Vagina (tissue), 2 donors: ENCODE data around the gene TTR. TPM values are rescaled to one million over a fixed set of nuclear protein-coding genes. Genes with fewer than 3 reads are reported as not detected.

Source experiments
- DNase-seq, 2 donors: peaks; one replicate each; pipeline ENCODE4 v3.0.0-alpha.2; 2017; ENCODE audit errors: extremely low spot score in 2 of 2
- H3K27ac ChIP-seq: fragments of 200-600 bp; sonication (generic); one replicate; pipeline ENCODE4 v1.5.1; 2019
- H3K27me3 ChIP-seq: fragments of 200-600 bp; sonication (generic); one replicate; pipeline ENCODE4 v1.5.1; 2019
- H3K36me3 ChIP-seq, 2 donors: fragments of 200-600 bp; sonication (generic); one replicate each; pipeline ENCODE4 v1.5.1; 2017 to 2019
- H3K4me1 ChIP-seq: fragments of 200-600 bp; sonication (generic); one replicate; pipeline ENCODE4 v1.5.1; 2019
- H3K4me3 ChIP-seq, 2 donors: fragments of 200-600 bp; sonication (generic); 1 replicate in 1 of 2; 2 replicates in 1 of 2; pipeline ENCODE4 v1.5.1; 2016 to 2019
- H3K9me3 ChIP-seq: fragments of 200-600 bp; sonication (generic); one replicate; pipeline ENCODE4 v1.5.1; 2019
- POLR2A ChIP-seq, 2 donors: fragments of 450-650 bp; IDR thresholded peaks; one replicate each; pipeline ENCODE4 v1.6.1; 2017; ENCODE audit warnings: antibody characterized with exemption in 2 of 2, mild to moderate bottlenecking in 2 of 2, moderate library complexity in 2 of 2
- POLR2AphosphoS5 ChIP-seq, 2 donors: sonication (generic); formaldehyde crosslinking; IDR thresholded peaks; one replicate each; pipeline ENCODE4 v1.9.0; 2017; ENCODE audit warnings: antibody characterized with exemption in 2 of 2, mild to moderate bottlenecking in 2 of 2, low read depth in 1 of 2; ENCODE audit not compliant: insufficient read depth in 1 of 2
- intact Hi-C: fragments of 100-400 bp; cut with DNase I; formaldehyde crosslinking; loops from one replicate; pipeline ENCODE4 v1.15.1; 2023
- total RNA-seq: library from RNA; depleted of rRNA; stranded (reverse); fragments of >200 nt; gene quantifications from one replicate; pipeline ENCODE4 v1.2.3, GENCODE V29; 2016
- TF ChIP-seq, protein P1 (sequence below), 3 experiments: fragments of 450-650 bp in 2 of 3; fragments of 200-600 bp in 1 of 3; sonication (generic) in 1 of 3; IDR thresholded peaks; one replicate each; pipeline ENCODE4 v1.5.1; 2017 to 2019; ENCODE audit warnings: antibody characterized with exemption in 3 of 3, mild to moderate bottlenecking in 2 of 3, moderate library complexity in 2 of 3

Gene TTR
- total RNA-seq, 1 donor from 2014 or later = not detected

DNA sequence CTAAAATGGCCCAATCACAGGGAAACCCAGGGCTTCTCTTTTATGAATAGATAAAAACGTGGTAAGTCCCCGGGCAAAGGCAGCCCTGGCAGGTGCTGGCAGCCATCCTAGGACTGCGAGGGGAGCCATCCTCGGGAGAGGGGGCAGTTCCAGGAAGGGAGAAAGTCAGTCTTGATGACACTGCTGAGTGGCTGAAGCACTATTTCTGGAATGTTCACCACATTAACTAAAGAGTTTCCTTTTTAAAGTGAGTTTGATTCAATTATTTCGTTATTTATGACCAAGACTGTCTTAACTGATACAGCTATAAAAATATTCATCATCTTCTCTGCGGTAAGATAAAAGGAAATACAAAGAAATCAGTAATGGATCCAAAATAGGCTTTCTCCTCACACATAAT lies 20.4 kb downstream of the TTR start:
- intact Hi-C loops = no loop called here
- TF ChIP-seq POLR2AphosphoS5 (IDR thresholded peaks at IDR 0.05; ENCODE audit: insufficient read depth in 1 of 2, low read depth in 1 of 2) (no peak), POLR2A (IDR thresholded peaks at IDR 0.05) (no peak)
- TF ChIP-seq, protein P1, sequence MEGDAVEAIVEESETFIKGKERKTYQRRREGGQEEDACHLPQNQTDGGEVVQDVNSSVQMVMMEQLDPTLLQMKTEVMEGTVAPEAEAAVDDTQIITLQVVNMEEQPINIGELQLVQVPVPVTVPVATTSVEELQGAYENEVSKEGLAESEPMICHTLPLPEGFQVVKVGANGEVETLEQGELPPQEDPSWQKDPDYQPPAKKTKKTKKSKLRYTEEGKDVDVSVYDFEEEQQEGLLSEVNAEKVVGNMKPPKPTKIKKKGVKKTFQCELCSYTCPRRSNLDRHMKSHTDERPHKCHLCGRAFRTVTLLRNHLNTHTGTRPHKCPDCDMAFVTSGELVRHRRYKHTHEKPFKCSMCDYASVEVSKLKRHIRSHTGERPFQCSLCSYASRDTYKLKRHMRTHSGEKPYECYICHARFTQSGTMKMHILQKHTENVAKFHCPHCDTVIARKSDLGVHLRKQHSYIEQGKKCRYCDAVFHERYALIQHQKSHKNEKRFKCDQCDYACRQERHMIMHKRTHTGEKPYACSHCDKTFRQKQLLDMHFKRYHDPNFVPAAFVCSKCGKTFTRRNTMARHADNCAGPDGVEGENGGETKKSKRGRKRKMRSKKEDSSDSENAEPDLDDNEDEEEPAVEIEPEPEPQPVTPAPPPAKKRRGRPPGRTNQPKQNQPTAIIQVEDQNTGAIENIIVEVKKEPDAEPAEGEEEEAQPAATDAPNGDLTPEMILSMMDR (IDR thresholded peaks at IDR 0.05) = no peak
- Histone ChIP-seq H3K4me1 (no peaks in the 10 kb centered on the region), H3K27me3 (no peaks in the 10 kb centered on the region), H3K36me3 (no peaks in the 10 kb centered on the region), H3K4me3 (no peak overlapping the region), H3K9me3 (no peaks in the 10 kb centered on the region), H3K27ac (no peak overlapping the region)
- no peak for DNase-seq

DNA sequence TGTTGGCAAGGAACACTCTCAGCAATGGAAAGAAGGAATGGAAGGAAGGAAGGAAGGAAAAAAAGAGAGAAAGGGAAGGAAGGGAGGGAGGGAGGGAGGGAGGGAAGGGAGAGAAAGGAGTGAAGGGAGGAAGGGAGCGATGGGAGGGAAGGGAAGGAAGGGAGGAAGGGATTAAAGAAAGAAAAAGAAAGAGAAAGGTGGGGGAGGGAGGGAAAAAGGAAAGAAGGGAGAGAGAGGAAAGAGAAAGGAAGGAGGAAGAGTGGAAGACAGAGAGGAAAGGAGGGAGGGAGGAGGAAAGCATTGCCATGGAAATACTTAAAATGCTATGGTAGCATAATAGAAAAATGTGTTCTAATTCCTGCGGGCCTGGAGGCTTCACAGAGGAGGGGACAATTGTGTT lies 22.4 kb downstream of the TTR start:
- H3K4me3 ChIP-seq = no peak overlapping the region
- no peaks in the 10 kb centered on the region for H3K4me1 ChIP-seq
- no peaks in the 10 kb centered on the region for H3K9me3 ChIP-seq
- TF ChIP-seq, protein P1 (IDR thresholded peaks at IDR 0.05) = no peak
- TF ChIP-seq POLR2AphosphoS5 (IDR thresholded peaks at IDR 0.05; ENCODE audit: insufficient read depth in 1 of 2, low read depth in 1 of 2) (no peak), POLR2A (IDR thresholded peaks at IDR 0.05) (no peak)
- intact Hi-C loops = no loop called here
- no peaks in the 10 kb centered on the region for H3K27me3 ChIP-seq
- H3K27ac ChIP-seq = no peak overlapping the region
- no peaks in the 10 kb centered on the region for H3K36me3 ChIP-seq
- no peak for DNase-seq

DNA sequence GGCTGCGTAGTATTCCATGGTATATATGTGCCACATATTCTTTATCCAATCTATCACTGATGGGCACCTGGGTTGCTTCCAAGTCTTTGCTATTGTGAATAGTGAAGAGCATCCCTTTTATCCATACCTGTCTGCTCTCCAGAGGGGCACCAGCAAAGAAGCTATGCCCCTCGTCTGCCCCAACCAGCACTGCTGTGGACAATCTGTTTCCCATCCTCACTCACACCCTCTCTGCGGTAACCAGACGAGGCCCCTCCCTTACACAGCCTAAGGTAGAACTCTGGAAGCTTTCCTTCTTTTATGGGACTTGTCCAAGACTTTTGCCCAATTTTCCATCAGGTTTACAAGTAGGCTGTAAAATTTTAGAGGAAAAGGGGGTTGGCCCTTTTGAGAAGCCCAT lies 24.9 kb downstream of the TTR start:
- no peaks in the 10 kb centered on the region for H3K4me1 ChIP-seq
- no peak for DNase-seq
- no peaks in the 10 kb centered on the region for H3K9me3 ChIP-seq
- H3K36me3 ChIP-seq = no peaks in the 10 kb centered on the region
- intact Hi-C loops = no loop called here
- TF ChIP-seq POLR2A (IDR thresholded peaks at IDR 0.05) (no peak), POLR2AphosphoS5 (IDR thresholded peaks at IDR 0.05; ENCODE audit: insufficient read depth in 1 of 2, low read depth in 1 of 2) (no peak)
- TF ChIP-seq, protein P1 (IDR thresholded peaks at IDR 0.05) = no peak
- no peaks in the 10 kb centered on the region for H3K27me3 ChIP-seq
- H3K4me3 ChIP-seq = no peak overlapping the region
- H3K27ac ChIP-seq = no peak overlapping the region

DNA sequence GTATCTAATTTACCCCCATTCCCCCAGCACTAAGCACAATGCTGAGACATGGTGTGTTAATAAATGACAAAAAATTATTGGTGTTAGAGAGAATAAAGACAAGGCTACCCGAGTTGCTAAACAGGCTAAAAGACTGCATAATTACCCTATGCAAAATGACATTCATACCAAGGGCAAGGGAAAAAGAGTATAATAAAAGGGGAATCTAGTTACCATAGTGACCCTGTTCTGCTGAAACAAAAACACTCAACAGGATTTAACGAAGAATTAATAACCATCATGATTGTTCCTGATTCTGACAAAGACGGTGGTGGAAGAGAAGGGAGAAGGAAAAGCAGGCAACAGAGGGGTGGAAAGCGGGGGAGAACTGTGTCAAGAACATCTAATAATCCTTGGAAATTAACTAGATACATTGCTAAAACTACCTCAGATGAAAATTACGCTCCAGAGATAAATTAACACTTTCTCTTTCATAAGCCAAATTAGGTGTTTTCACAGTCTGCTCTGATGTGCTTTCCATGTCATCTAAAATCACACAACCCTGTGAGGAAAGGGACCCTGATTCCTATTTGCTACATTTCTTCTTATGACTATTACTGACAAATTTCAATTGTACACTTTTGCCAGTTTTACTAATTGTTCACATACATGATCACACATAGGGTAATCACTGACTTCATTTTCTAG lies 25.5 kb downstream of the TTR start:
- Histone ChIP-seq H3K9me3 (no peaks in the 10 kb centered on the region), H3K27ac (no peak overlapping the region), H3K4me3 (no peak overlapping the region), H3K4me1 (no peaks in the 10 kb centered on the region), H3K36me3 (no peaks in the 10 kb centered on the region), H3K27me3 (no peaks in the 10 kb centered on the region)
- intact Hi-C loops = no loop called here
- no peak for DNase-seq
- no peak for TF ChIP-seq POLR2AphosphoS5 (IDR thresholded peaks at IDR 0.05; ENCODE audit: insufficient read depth in 1 of 2, low read depth in 1 of 2)
- TF ChIP-seq POLR2A (IDR thresholded peaks at IDR 0.05) = no peak
- TF ChIP-seq, protein P1 (IDR thresholded peaks at IDR 0.05) = no peak

DNA sequence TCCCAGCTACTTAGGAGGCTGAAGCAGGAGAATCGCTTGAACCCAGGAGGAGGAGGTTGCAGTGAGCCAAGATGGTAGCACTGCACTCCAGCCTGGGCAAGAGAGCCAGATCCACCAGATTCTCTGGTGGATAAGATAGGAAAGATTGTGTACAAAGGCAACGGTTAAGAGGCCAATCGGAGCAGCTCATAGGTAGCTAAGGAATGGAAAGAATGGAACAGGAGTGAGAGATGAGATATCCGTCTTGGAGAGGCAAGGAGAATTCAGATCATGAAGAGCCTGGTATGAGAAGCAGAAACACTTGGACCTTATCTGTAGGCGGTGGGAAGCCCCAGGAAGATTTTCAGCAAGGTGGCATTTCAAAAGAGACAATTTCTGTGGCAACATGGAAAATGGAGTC lies 27.1 kb downstream of the TTR start:
- no peak overlapping the region for H3K4me3 ChIP-seq
- H3K36me3 ChIP-seq = no peaks in the 10 kb centered on the region
- no peaks in the 10 kb centered on the region for H3K9me3 ChIP-seq
- DNase-seq = no peak
- H3K27ac ChIP-seq = no peak overlapping the region
- TF ChIP-seq, protein P1 (IDR thresholded peaks at IDR 0.05) = no peak
- TF ChIP-seq POLR2A (IDR thresholded peaks at IDR 0.05) (no peak), POLR2AphosphoS5 (IDR thresholded peaks at IDR 0.05; ENCODE audit: insufficient read depth in 1 of 2, low read depth in 1 of 2) (no peak)
- intact Hi-C loops = no loop called here
- H3K27me3 ChIP-seq = no peaks in the 10 kb centered on the region
- no peaks in the 10 kb centered on the region for H3K4me1 ChIP-seq
